Mesenchymal stem cell (in vitro differentiated cells and primary cell): ENCODE measurements around the gene PPP1R27.
A peak's percentile ranks its signal among the peaks of the same experiment; 100 is the strongest.

Experiments
- DNase-seq: peaks from one replicate; pipeline ENCODE4 v3.0.0-alpha.2; 2013
- H2AFZ ChIP-seq: one replicate; pipeline ENCODE4 v1.6.1; 2013; ENCODE audit warnings: low read depth, mild to moderate bottlenecking, control low read depth, inconsistent platforms, low read length, moderate library complexity
- H2AK5ac ChIP-seq: 2 replicates; pipeline ENCODE4 v1.6.1; 2013; ENCODE audit warnings: low read length, moderate library complexity, mild to moderate bottlenecking, inconsistent platforms; ENCODE audit not compliant: severe bottlenecking
- H2BK120ac ChIP-seq: one replicate; pipeline ENCODE4 v1.6.1; 2013; ENCODE audit warnings: low read depth, mild to moderate bottlenecking, inconsistent platforms, low read length, moderate library complexity
- H2BK12ac ChIP-seq, 2 experiments: one replicate each; pipeline ENCODE4 v1.6.1; 2013; ENCODE audit warnings: inconsistent platforms in 2 of 2, low read length in 2 of 2, mild to moderate bottlenecking in 2 of 2, moderate library complexity in 2 of 2, control low read depth in 1 of 2
- H2BK15ac ChIP-seq: one replicate; pipeline ENCODE4 v1.6.1; 2013; ENCODE audit warnings: mild to moderate bottlenecking, low read depth, inconsistent platforms; ENCODE audit not compliant: poor library complexity, severe bottlenecking
- H2BK5ac ChIP-seq: 2 replicates; pipeline ENCODE4 v1.6.1; 2013; ENCODE audit warnings: low read depth, mild to moderate bottlenecking, low read length, control low read depth, inconsistent platforms; ENCODE audit not compliant: poor library complexity, severe bottlenecking
- H3K14ac ChIP-seq, 2 experiments: one replicate each; pipeline ENCODE4 v1.6.1; 2013; ENCODE audit warnings: inconsistent platforms in 2 of 2, low read length in 2 of 2, control low read depth in 1 of 2, mild to moderate bottlenecking in 1 of 2, moderate library complexity in 1 of 2
- H3K18ac ChIP-seq, 2 experiments: one replicate each; pipeline ENCODE4 v1.6.1; 2013; ENCODE audit warnings: inconsistent platforms in 2 of 2, low read length in 2 of 2, control low read depth in 1 of 2, low read depth in 1 of 2, mild to moderate bottlenecking in 1 of 2
- H3K23ac ChIP-seq, 2 experiments: one replicate each; pipeline ENCODE4 v1.6.1; 2013; ENCODE audit warnings: inconsistent platforms in 2 of 2, low read length in 2 of 2, mild to moderate bottlenecking in 2 of 2, moderate library complexity in 2 of 2, control low read depth in 1 of 2
- H3K27ac ChIP-seq: 2 replicates; pipeline ENCODE4 v1.5.1; 2013; ENCODE audit warnings: mild to moderate bottlenecking, moderate library complexity, low read length, control low read depth, inconsistent platforms; ENCODE audit not compliant: poor library complexity, severe bottlenecking
- H3K27me3 ChIP-seq, 2 experiments: 2 replicates each; pipeline versions ENCODE4 v1.6.1 to v1.7.0; 2013; ENCODE audit warnings: low read length in 2 of 2, mild to moderate bottlenecking in 2 of 2, moderate library complexity in 2 of 2, control low read depth in 1 of 2, inconsistent platforms in 1 of 2; ENCODE audit not compliant: control insufficient read depth in 1 of 2, insufficient read depth in 1 of 2
- H3K36me3 ChIP-seq, 2 experiments: 2 replicates each; pipeline versions ENCODE4 v1.6.1 to v1.7.0; 2013; ENCODE audit warnings: low read length in 2 of 2, control low read depth in 1 of 2, inconsistent platforms in 1 of 2, low read depth in 1 of 2, mild to moderate bottlenecking in 1 of 2; ENCODE audit not compliant: insufficient read depth in 2 of 2, control insufficient read depth in 1 of 2
- H3K4ac ChIP-seq, 2 experiments: one replicate each; pipeline ENCODE4 v1.6.1; 2013; ENCODE audit warnings: inconsistent platforms in 2 of 2, low read length in 2 of 2, mild to moderate bottlenecking in 2 of 2, moderate library complexity in 2 of 2, control low read depth in 1 of 2, low read depth in 1 of 2
- H3K4me1 ChIP-seq: 2 replicates; pipeline ENCODE4 v1.6.1; 2013; ENCODE audit warnings: low read depth, low read length, control low read depth; ENCODE audit not compliant: control insufficient read depth, insufficient read depth
- H3K4me2 ChIP-seq: 2 replicates; pipeline ENCODE4 v1.6.1; 2013; ENCODE audit warnings: low read length, mild to moderate bottlenecking, inconsistent platforms; ENCODE audit not compliant: poor library complexity, severe bottlenecking
- H3K4me3 ChIP-seq, 2 experiments: 2 replicates each; pipeline versions ENCODE4 v1.5.1 to v1.7.0; 2013; ENCODE audit warnings: low read length in 2 of 2, mild to moderate bottlenecking in 2 of 2, control low read depth in 1 of 2, low read depth in 1 of 2; ENCODE audit not compliant: insufficient read depth in 1 of 2
- H3K79me1 ChIP-seq: replicated peaks from 2 replicates; pipeline ENCODE4 v1.6.1; 2013; ENCODE audit warnings: mild to moderate bottlenecking, control low read depth, low read length, inconsistent platforms; ENCODE audit not compliant: poor library complexity, severe bottlenecking
- H3K9ac ChIP-seq: 2 replicates; pipeline ENCODE4 v1.7.0; 2013; ENCODE audit warnings: mild to moderate bottlenecking, low read length, moderate library complexity
- H3K9me3 ChIP-seq: 2 replicates; pipeline ENCODE4 v1.7.0; 2013; ENCODE audit warnings: mild to moderate bottlenecking, low read length; ENCODE audit not compliant: control insufficient read depth
- H4K8ac ChIP-seq: one replicate; pipeline ENCODE4 v1.6.1; 2013; ENCODE audit warnings: inconsistent platforms, mild to moderate bottlenecking, low read length, moderate library complexity
- H4K91ac ChIP-seq: one replicate; pipeline ENCODE4 v1.6.1; 2013; ENCODE audit warnings: mild to moderate bottlenecking, low read length, inconsistent platforms
- WGBS: methylation state at CpG from one replicate; pipeline ENCODE4 v1.1.7; 2013; ENCODE audit warnings: mixed read lengths; 5-methylcytosine and 5-hydroxymethylcytosine counted together

Gene PPP1R27

DNA sequence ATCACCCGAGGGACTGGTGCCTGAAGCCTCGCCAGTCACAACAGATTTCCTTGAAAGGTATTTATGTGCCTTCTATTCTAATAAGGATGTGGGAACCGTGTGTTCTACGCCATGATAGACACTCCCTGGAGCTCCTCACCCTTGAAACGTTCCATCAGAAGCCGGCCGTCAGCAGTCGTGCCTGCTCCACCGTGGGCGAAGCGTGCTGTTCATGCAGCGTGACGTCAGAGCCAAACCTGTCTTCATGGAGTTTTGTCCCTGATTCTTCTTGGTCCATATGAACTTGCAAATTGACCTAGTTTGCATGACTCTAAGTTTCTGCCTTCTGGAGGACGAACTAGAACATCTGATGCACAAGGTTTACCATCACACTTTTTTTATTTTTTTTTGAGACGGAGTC lies 4.5 kb upstream of the PPP1R27 start:
- Histone ChIP-seq H2AFZ (no peak overlapping the region), H3K4me3 (no peak overlapping the region), H3K9ac (no peak overlapping the region), H3K9me3 (no peaks in the 10 kb centered on the region), H2BK120ac (no peak overlapping the region), H2BK5ac (no peak overlapping the region), H3K79me1 (peaks cover under 1% of the 10 kb centered on the region), H3K27me3 (no peaks in the 10 kb centered on the region), H2BK12ac (no peak overlapping the region), H2BK15ac (no peak overlapping the region), H3K4me1 (peaks cover 10% of the 10 kb centered on the region), H3K4ac (no peak overlapping the region), H4K8ac (no peak overlapping the region), H3K23ac (no peak overlapping the region), H4K91ac (no peak overlapping the region), H2AK5ac (no peak overlapping the region), H3K4me2 (no peak overlapping the region), H3K36me3 (peaks cover 22 to 32% of the 10 kb centered on the region in 2 experiments), H3K14ac (no peak overlapping the region), H3K27ac (no peak overlapping the region), H3K18ac (no peak overlapping the region)
- DNase-seq, result no peak
- WGBS, result 90% methylated on average over 15 of the region's 15 CpGs

- no peak overlapping the region for H3K4me3 ChIP-seq
- 62% methylated on average over 15 of the region's 17 CpGs for WGBS
- H2BK12ac ChIP-seq, result no peak overlapping the region
- no peak overlapping the region for H4K8ac ChIP-seq
- no peak overlapping the region for H4K91ac ChIP-seq
- H3K9ac ChIP-seq, result no peak overlapping the region
- H3K4me2 ChIP-seq, result no peak overlapping the region
- DNase-seq, result no peak
- H3K9me3 ChIP-seq, result no peaks in the 10 kb centered on the region
- H3K27ac ChIP-seq, result no peak overlapping the region
- H2AFZ ChIP-seq, result no peak overlapping the region
- H3K79me1 ChIP-seq, result no peaks in the 10 kb centered on the region
- peaks cover 17 to 27% of the 10 kb centered on the region in 2 experiments for H3K36me3 ChIP-seq
- no peak overlapping the region for H2BK5ac ChIP-seq
- H3K14ac ChIP-seq, result no peak overlapping the region
- H2BK15ac ChIP-seq, result no peak overlapping the region
- H2AK5ac ChIP-seq, result no peak overlapping the region
- peaks cover 13% of the 10 kb centered on the region for H3K4me1 ChIP-seq
- H3K23ac ChIP-seq, result no peak overlapping the region
- no peaks in the 10 kb centered on the region for H3K27me3 ChIP-seq
- H3K18ac ChIP-seq, result no peak overlapping the region
- no peak overlapping the region for H2BK120ac ChIP-seq
- H3K4ac ChIP-seq, result no peak overlapping the region
Measured at GRCh38 chr17:81838753-81839255, 4.0 kb upstream of the PPP1R27 start.

GRCh38 chr17:81837641-81838040 lies 2.8 kb upstream of the PPP1R27 start:
- peaks cover 17% of the 10 kb centered on the region for H3K4me1 ChIP-seq
- WGBS, result 81% methylated on average over 9 of the region's 9 CpGs
- no peak overlapping the region for H3K27ac ChIP-seq
- H3K36me3 ChIP-seq, result peaks cover 6 to 15% of the 10 kb centered on the region in 2 experiments
- H2AFZ ChIP-seq, result no peak overlapping the region
- peak; percentile 79 for DNase-seq
- no peak overlapping the region for H2BK12ac ChIP-seq
- H3K79me1 ChIP-seq, result peaks cover 2% of the 10 kb centered on the region
- no peak overlapping the region for H3K18ac ChIP-seq
- H3K4me2 ChIP-seq, result no peak overlapping the region
- no peak overlapping the region for H2BK120ac ChIP-seq
- H4K8ac ChIP-seq, result no peak overlapping the region
- no peak overlapping the region for H2BK15ac ChIP-seq
- no peak overlapping the region for H3K23ac ChIP-seq
- no peak overlapping the region for H3K4ac ChIP-seq
- H3K14ac ChIP-seq, result no peak overlapping the region
- H3K9ac ChIP-seq, result no peak overlapping the region
- no peaks in the 10 kb centered on the region for H3K9me3 ChIP-seq
- H4K91ac ChIP-seq, result no peak overlapping the region
- no peak overlapping the region for H2BK5ac ChIP-seq
- H3K4me3 ChIP-seq, result no peak overlapping the region
- no peak overlapping the region for H2AK5ac ChIP-seq
- H3K27me3 ChIP-seq, result no peaks in the 10 kb centered on the region

GRCh38 chr17:81833921-81834830 lies 674 bp downstream of the PPP1R27 start:
- Histone ChIP-seq H3K14ac (peak overlapping the region in 1 of 2 experiments; percentile 91), H3K18ac (peak overlapping the region; percentile 94 to 95), H3K4ac (peak overlapping the region; percentile 84 to 97), H2BK12ac (no peak overlapping the region), H2BK15ac (peak overlapping the region; percentile 44), H4K8ac (peak overlapping the region; percentile 93), H3K4me3 (peak overlapping the region; percentile 68 to 80), H4K91ac (peak overlapping the region; percentile 99), H3K9me3 (no peaks in the 10 kb centered on the region), H3K79me1 (peaks cover 15% of the 10 kb centered on the region), H2AFZ (peak overlapping the region; percentile 47), H3K9ac (peak overlapping the region; percentile 97), H3K27ac (no peak overlapping the region), H3K4me2 (peak overlapping the region; percentile 81), H3K4me1 (peaks cover 28% of the 10 kb centered on the region), H2AK5ac (peak overlapping the region; percentile 80), H3K27me3 (no peaks in the 10 kb centered on the region), H3K23ac (peak overlapping the region in 1 of 2 experiments; percentile 80), H3K36me3 (peaks cover 4 to 6% of the 10 kb centered on the region in 2 experiments), H2BK5ac (no peak overlapping the region), H2BK120ac (peak overlapping the region; percentile 91)
- no peak for DNase-seq
- 90% methylated on average over 31 of the region's 31 CpGs for WGBS
